Activated CD4-positive, alpha-beta T cell treated with anti-CD3 and anti-CD28 coated beads, Interleukin-2, amount 10 ng/mL, durations not matched to agents 24 days and 14 days (primary cell): ENCODE data around the gene EMP1. TPM values are rescaled to one million over a fixed set of nuclear protein-coding genes. Genes with fewer than 3 reads are reported as not detected.
A peak's percentile ranks its signal among the peaks of the same experiment; 100 is the strongest.

ENCODE experiments used
- DNase-seq: peaks from one replicate; pipeline ENCODE4 v3.0.0; 2022
- H3K27ac Mint-ChIP-seq: one replicate; pipeline ENCODE4 v1.8.0; 2022; ENCODE audit warnings: mild to moderate bottlenecking, mixed read lengths
- H3K27me3 Mint-ChIP-seq: one replicate; pipeline ENCODE4 v1.8.0; 2022; ENCODE audit warnings: mixed read lengths
- H3K36me3 Mint-ChIP-seq: one replicate; pipeline ENCODE4 v1.8.0; 2022; ENCODE audit warnings: low read depth, mild to moderate bottlenecking, mixed read lengths
- H3K4me1 Mint-ChIP-seq: one replicate; pipeline ENCODE4 v1.8.0; 2021; ENCODE audit warnings: mixed read lengths
- H3K4me3 Mint-ChIP-seq: one replicate; pipeline ENCODE4 v1.8.0; 2022; ENCODE audit warnings: mild to moderate bottlenecking, moderate library complexity, mixed read lengths
- H3K9me3 Mint-ChIP-seq: one replicate; pipeline ENCODE4 v1.8.0; 2021; ENCODE audit warnings: mixed read lengths
- intact Hi-C: fragments of 100-400 bp; cut with micrococcal nuclease; formaldehyde crosslinking; loops from one replicate; pipeline ENCODE4 v1.15.1; 2023
- total RNA-seq: library from RNA; stranded (reverse); gene quantifications from 2 replicates; pipeline ENCODE4 v1.2.3, GENCODE V29; 2022

The EMP1 gene
- total RNA-seq, 1 donor from 2014 or later, result 22.2 TPM

- no peak overlapping the region for H3K4me3 Mint-ChIP-seq
- intact Hi-C loops, result loop anchor here (1.0 to 2.0 kb wide), 3 partner anchors 31 to 64 kb away; partner anchors contain the start of gene EMP1
- no peak for DNase-seq
- no peak overlapping the region for H3K27ac Mint-ChIP-seq
- H3K27me3 Mint-ChIP-seq, result peaks cover 14% of the 10 kb centered on the region
- no peaks in the 10 kb centered on the region for H3K36me3 Mint-ChIP-seq
- H3K9me3 Mint-ChIP-seq, result peaks cover 6% of the 10 kb centered on the region
- H3K4me1 Mint-ChIP-seq, result peaks cover 17% of the 10 kb centered on the region
Measured at GRCh38 chr12:13164921-13165616, 31.5 kb upstream of the EMP1 start.

- Mint-ChIP-seq H3K4me1 (peaks cover 17% of the 10 kb centered on the region), H3K36me3 (no peaks in the 10 kb centered on the region), H3K27ac (no peak overlapping the region), H3K9me3 (peaks cover 6% of the 10 kb centered on the region), H3K27me3 (peaks cover 18% of the 10 kb centered on the region), H3K4me3 (no peak overlapping the region)
- peak; percentile 87 for DNase-seq
- intact Hi-C loops, result loop anchor here (1.0 to 2.0 kb wide), 3 partner anchors 31 to 64 kb away; partner anchors contain the start of gene EMP1
Measured at GRCh38 chr12:13165617-13166041, 30.9 kb upstream of the EMP1 start.

- H3K4me1 Mint-ChIP-seq, result peaks cover 17% of the 10 kb centered on the region
- H3K27me3 Mint-ChIP-seq, result peaks cover 26% of the 10 kb centered on the region
- H3K9me3 Mint-ChIP-seq, result peaks cover 6% of the 10 kb centered on the region
- no peaks in the 10 kb centered on the region for H3K36me3 Mint-ChIP-seq
- DNase-seq, result no peak
- intact Hi-C loops, result no loop called here
- no peak overlapping the region for H3K27ac Mint-ChIP-seq
- H3K4me3 Mint-ChIP-seq, result no peak overlapping the region
Measured at GRCh38 chr12:13167226-13167625, 29.3 kb upstream of the EMP1 start.

GRCh38 chr12:13167906-13168305, 28.6 kb upstream of the EMP1 start:
- H3K27me3 Mint-ChIP-seq, result peaks cover 31% of the 10 kb centered on the region
- no peak overlapping the region for H3K4me3 Mint-ChIP-seq
- intact Hi-C loops, result no loop called here
- no peak overlapping the region for H3K27ac Mint-ChIP-seq
- no peaks in the 10 kb centered on the region for H3K36me3 Mint-ChIP-seq
- H3K9me3 Mint-ChIP-seq, result peaks cover 6% of the 10 kb centered on the region
- peaks cover 20% of the 10 kb centered on the region for H3K4me1 Mint-ChIP-seq
- no peak for DNase-seq

- no peak for DNase-seq
- H3K27me3 Mint-ChIP-seq, result peaks cover 35% of the 10 kb centered on the region
- H3K4me3 Mint-ChIP-seq, result no peak overlapping the region
- H3K4me1 Mint-ChIP-seq, result peaks cover 30% of the 10 kb centered on the region
- H3K9me3 Mint-ChIP-seq, result peaks cover 6% of the 10 kb centered on the region
- intact Hi-C loops, result no loop called here
- H3K27ac Mint-ChIP-seq, result no peak overlapping the region
- no peaks in the 10 kb centered on the region for H3K36me3 Mint-ChIP-seq
Measured at GRCh38 chr12:13169272-13169671, 27.3 kb upstream of the EMP1 start.

GRCh38 chr12:13170892-13171490, 25.5 kb upstream of the EMP1 start:
- peaks cover 16% of the 10 kb centered on the region for H3K4me1 Mint-ChIP-seq
- DNase-seq, result no peak
- intact Hi-C loops, result loop anchor here (10.0 kb wide), 1 partner anchor 356 kb away; the partner anchor contains the start of gene DDX47
- peaks cover 39% of the 10 kb centered on the region for H3K27me3 Mint-ChIP-seq
- H3K4me3 Mint-ChIP-seq, result no peak overlapping the region
- H3K9me3 Mint-ChIP-seq, result peaks cover 6% of the 10 kb centered on the region
- no peaks in the 10 kb centered on the region for H3K36me3 Mint-ChIP-seq
- no peak overlapping the region for H3K27ac Mint-ChIP-seq

- intact Hi-C loops, result loop anchor here (2.0 to 10.0 kb wide), 2 partner anchors 25 to 357 kb away; partner anchors contain the start of genes DDX47 and EMP1
- peaks cover 13% of the 10 kb centered on the region for H3K4me1 Mint-ChIP-seq
- no peak for DNase-seq
- H3K27ac Mint-ChIP-seq, result no peak overlapping the region
- H3K36me3 Mint-ChIP-seq, result no peaks in the 10 kb centered on the region
- H3K9me3 Mint-ChIP-seq, result peaks cover 6% of the 10 kb centered on the region
- no peak overlapping the region for H3K4me3 Mint-ChIP-seq
- H3K27me3 Mint-ChIP-seq, result peaks cover 45% of the 10 kb centered on the region
Measured at GRCh38 chr12:13171921-13172859, 24.3 kb upstream of the EMP1 start.

GRCh38 chr12:13173012-13173932, 23.3 kb upstream of the EMP1 start:
- Mint-ChIP-seq H3K9me3 (no peaks in the 10 kb centered on the region), H3K36me3 (no peaks in the 10 kb centered on the region), H3K4me1 (peaks cover 13% of the 10 kb centered on the region), H3K27ac (peak overlapping the region; percentile 52), H3K4me3 (no peak overlapping the region), H3K27me3 (peaks cover 53% of the 10 kb centered on the region)
- peak; percentile 69 for DNase-seq
- intact Hi-C loops, result loop anchor here (2.0 to 10.0 kb wide), 2 partner anchors 24 to 358 kb away; partner anchors contain the start of genes DDX47 and EMP1

GRCh38 chr12:13175499-13175898, 21.0 kb upstream of the EMP1 start:
- intact Hi-C loops, result loop anchor here (10.0 kb wide), 1 partner anchor 361 kb away; the partner anchor contains the start of gene DDX47

GRCh38 chr12:13176256-13176655, 20.3 kb upstream of the EMP1 start:
- DNase-seq, result no peak
- H3K27ac Mint-ChIP-seq, result no peak overlapping the region
- intact Hi-C loops, result loop anchor here (10.0 kb wide), 1 partner anchor 361 kb away; the partner anchor contains the start of gene DDX47
- no peaks in the 10 kb centered on the region for H3K9me3 Mint-ChIP-seq
- H3K4me1 Mint-ChIP-seq, result peaks cover 24% of the 10 kb centered on the region
- H3K36me3 Mint-ChIP-seq, result no peaks in the 10 kb centered on the region
- no peak overlapping the region for H3K4me3 Mint-ChIP-seq
- H3K27me3 Mint-ChIP-seq, result peaks cover 41% of the 10 kb centered on the region

More at GRCh38 chr12:13175499-13175898, 21.0 kb upstream of the EMP1 start:
- H3K27me3 Mint-ChIP-seq, result peaks cover 43% of the 10 kb centered on the region
- H3K4me3 Mint-ChIP-seq, result no peak overlapping the region
- no peak for DNase-seq
- H3K27ac Mint-ChIP-seq, result no peak overlapping the region
- peaks cover 24% of the 10 kb centered on the region for H3K4me1 Mint-ChIP-seq
- no peaks in the 10 kb centered on the region for H3K36me3 Mint-ChIP-seq
- no peaks in the 10 kb centered on the region for H3K9me3 Mint-ChIP-seq

- H3K27ac Mint-ChIP-seq, result no peak overlapping the region
- H3K36me3 Mint-ChIP-seq, result no peaks in the 10 kb centered on the region
- intact Hi-C loops, result loop anchor here (10.0 kb wide), 1 partner anchor 363 kb away; the partner anchor contains the start of gene DDX47
- H3K9me3 Mint-ChIP-seq, result no peaks in the 10 kb centered on the region
- no peak for DNase-seq
- H3K4me1 Mint-ChIP-seq, result peaks cover 27% of the 10 kb centered on the region
- H3K4me3 Mint-ChIP-seq, result no peak overlapping the region
- H3K27me3 Mint-ChIP-seq, result peaks cover 45% of the 10 kb centered on the region
Measured at GRCh38 chr12:13177373-13177772, 19.2 kb upstream of the EMP1 start.

GRCh38 chr12:13177906-13178305, 18.6 kb upstream of the EMP1 start:
- no peak for DNase-seq
- Mint-ChIP-seq H3K9me3 (no peaks in the 10 kb centered on the region), H3K4me1 (peaks cover 24% of the 10 kb centered on the region), H3K36me3 (no peaks in the 10 kb centered on the region), H3K27me3 (peaks cover 44% of the 10 kb centered on the region), H3K27ac (no peak overlapping the region), H3K4me3 (no peak overlapping the region)
- intact Hi-C loops, result loop anchor here (10.0 kb wide), 1 partner anchor 363 kb away; the partner anchor contains the start of gene DDX47
